GM18870 (cell line): ENCODE results near the gene CA11.
"Not testable (repeated sequence)": the region's sequence is repeated elsewhere in the genome, so short reads cannot be mapped to it uniquely, and the experiment has no call there.

Source experiments
- ATAC-seq: cut with Tn5 transposase; IDR thresholded peaks from one replicate; pipeline ENCODE4 v1.9.1; 2021; ENCODE audit warnings: moderate library complexity; ENCODE audit not compliant: unreplicated experiment

Gene CA11

GRCh38 chr19:48646001-48646721 lies at the start of gene CA11:
Gene CA11 (minus strand): TSS chr19:48646187. CDS start chr19:48645632, 555 bp downstream.
- ATAC-seq = no peak

- not testable (repeated sequence) for ATAC-seq
These were observed 47.6 kb upstream of the CA11 start for GRCh38 chr19:48693629-48694028.

- ATAC-seq = no peak
These were observed 43.5 kb upstream of the CA11 start for GRCh38 chr19:48689449-48689848.

- no peak for ATAC-seq
These were observed 41.8 kb upstream of the CA11 start for GRCh38 chr19:48687776-48688175.

- not testable (repeated sequence) for ATAC-seq
These were observed 40.6 kb upstream of the CA11 start for GRCh38 chr19:48686637-48687036.

- no peak for ATAC-seq
These were observed 40.1 kb upstream of the CA11 start for GRCh38 chr19:48686088-48686487.

- no peak for ATAC-seq
These were observed 39.6 kb upstream of the CA11 start for GRCh38 chr19:48685583-48685982.

- ATAC-seq = no peak
These were observed 37.4 kb upstream of the CA11 start for GRCh38 chr19:48683349-48683748.

- no peak for ATAC-seq
These were observed 35.1 kb upstream of the CA11 start for GRCh38 chr19:48681127-48681470.

- no peak for ATAC-seq
These were observed 34.6 kb upstream of the CA11 start for GRCh38 chr19:48680436-48681126.

GRCh38 chr19:48680006-48680405 lies 34.0 kb upstream of the CA11 start:
- not testable (repeated sequence) for ATAC-seq

- no peak for ATAC-seq
These were observed 32.2 kb upstream of the CA11 start for GRCh38 chr19:48678201-48678600.

- no peak for ATAC-seq
These were observed 30.9 kb upstream of the CA11 start for GRCh38 chr19:48676887-48677286.

GRCh38 chr19:48676487-48676886 lies 30.5 kb upstream of the CA11 start:
- no peak for ATAC-seq

- no peak for ATAC-seq
These were observed 29.2 kb upstream of the CA11 start for GRCh38 chr19:48674921-48675824.

GRCh38 chr19:48674216-48674809 lies 28.3 kb upstream of the CA11 start:
- ATAC-seq = no peak

GRCh38 chr19:48673436-48674100 lies 27.6 kb upstream of the CA11 start:
- ATAC-seq = no peak

GRCh38 chr19:48672994-48673393 lies 27.0 kb upstream of the CA11 start, which contains the start of gene NTN5:
Gene NTN5 (minus strand): TSS chr19:48673017. CDS start chr19:48670986, 2,031 bp downstream.
- no peak for ATAC-seq

GRCh38 chr19:48671446-48671995 lies 25.5 kb upstream of the CA11 start:
- ATAC-seq = no peak
